GM21786 (cell line): ENCODE measurements around the gene DUS4L.

Source experiments
- ATAC-seq: cut with Tn5 transposase; IDR thresholded peaks from one replicate; pipeline ENCODE4 v1.9.1; 2021; ENCODE audit not compliant: unreplicated experiment

The DUS4L gene

DNA sequence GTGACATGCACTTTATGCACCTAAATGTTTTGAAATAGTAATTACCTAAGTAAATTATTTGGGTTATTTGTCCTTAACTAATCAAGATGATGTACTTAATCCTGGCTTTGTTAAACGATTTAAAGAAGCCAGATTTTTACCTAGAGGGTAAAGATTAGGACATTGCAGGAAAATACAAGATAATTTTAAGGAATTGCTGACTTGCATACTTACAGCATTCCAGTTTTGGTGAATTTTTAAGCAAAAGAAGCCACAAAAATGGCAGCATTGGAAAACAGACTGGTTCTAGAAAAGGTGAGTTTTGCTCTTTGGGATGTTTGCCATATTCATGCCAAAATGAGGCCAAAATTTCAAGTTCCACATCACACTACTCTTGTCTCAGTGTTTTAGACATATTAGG, 49.7 kb downstream of the DUS4L start:
- no peak for ATAC-seq

DNA sequence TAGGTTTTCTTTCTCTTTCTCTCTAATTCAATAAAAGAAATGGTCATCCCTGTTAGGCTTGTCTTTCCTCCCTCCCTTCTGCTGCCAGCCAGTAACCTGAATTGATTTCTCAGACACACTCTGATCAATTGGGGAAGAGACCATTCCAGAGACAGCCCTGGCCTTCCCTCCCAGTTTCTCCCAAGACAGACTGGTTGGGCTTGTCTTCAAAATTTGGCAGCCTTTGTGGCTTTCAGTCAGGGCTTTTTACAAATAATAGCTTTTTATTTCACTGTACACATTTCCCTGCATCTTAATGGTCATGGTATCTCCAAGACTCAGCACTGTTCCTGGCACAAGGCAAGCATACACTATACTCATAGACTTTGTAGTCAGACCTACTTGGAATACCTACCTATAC, 50.2 kb downstream of the DUS4L start:
- ATAC-seq: no peak

DNA sequence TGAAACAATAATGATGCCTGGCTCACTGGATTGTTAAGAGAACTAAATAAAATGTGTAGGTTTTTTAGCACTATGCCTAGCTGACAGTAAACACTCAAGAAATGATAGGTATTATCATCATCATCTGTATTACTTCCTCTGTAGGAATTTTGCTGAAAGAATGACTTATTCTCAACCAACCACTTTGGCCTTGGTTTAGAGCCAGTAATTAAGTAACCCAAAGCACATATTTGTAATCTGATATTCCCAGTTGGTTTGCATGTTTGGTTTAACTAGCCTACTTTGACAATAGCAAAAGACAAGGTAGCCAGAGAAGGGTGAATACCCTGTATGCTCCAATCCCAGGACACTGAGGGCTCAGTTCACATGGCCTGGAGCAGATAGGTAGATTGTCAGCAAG, 50.7 kb downstream of the DUS4L start:
- ATAC-seq: no peak

DNA sequence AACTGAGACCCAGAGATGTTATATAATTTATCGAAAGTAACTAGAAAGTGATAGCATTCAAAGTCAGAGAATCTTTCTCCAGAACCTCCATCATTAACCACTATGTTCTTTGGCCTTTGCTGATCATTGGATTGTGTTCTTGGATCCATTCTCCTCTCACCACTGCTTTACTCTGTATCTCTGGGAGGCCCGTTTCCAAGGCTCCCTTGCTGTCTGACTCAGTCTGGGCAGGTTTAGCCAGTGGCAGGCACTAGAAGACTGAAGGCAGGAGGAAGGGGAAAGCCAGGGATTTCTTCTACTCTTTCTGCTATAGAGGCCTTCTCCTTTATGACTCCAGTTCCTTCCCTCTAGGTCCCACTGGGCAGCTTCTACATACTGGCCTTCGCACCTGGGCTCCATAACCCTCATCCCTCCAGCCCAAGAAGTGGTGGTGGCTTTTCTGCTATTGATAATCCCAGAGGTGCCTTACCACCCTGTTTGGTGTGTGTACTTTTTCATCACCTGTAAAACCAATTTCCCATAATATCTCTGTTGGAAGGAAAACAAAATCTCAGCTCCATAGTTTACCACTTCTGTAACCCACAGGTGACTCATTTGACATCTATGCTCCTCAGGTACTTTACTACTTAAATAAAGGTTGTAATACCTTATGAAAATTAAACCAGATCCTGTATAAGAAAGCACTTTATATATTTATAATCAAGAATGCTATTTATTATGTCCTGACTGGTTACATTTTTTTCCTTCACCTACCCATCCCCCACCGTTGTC, 52.3 kb downstream of the DUS4L start:
- ATAC-seq: no peak

DNA sequence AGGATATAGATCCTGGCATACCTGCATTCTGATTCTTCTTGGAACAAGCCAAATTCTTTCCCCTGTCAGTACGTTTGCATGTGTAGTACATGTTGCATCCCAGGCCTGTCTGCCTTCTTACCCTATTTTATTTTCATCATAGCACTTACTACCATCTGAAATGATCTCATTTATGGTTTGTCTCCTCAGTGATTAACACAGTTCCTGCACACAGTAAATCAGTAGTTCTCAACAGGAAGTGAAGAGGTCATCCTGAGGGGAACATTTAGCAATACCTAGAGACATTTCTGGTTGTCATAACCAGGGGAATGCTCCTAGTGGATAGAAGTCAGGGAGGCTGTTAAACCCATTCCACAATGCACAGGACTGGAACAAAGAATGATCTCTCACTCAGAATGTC, 58.7 kb downstream of the DUS4L start:
- no peak for ATAC-seq

DNA sequence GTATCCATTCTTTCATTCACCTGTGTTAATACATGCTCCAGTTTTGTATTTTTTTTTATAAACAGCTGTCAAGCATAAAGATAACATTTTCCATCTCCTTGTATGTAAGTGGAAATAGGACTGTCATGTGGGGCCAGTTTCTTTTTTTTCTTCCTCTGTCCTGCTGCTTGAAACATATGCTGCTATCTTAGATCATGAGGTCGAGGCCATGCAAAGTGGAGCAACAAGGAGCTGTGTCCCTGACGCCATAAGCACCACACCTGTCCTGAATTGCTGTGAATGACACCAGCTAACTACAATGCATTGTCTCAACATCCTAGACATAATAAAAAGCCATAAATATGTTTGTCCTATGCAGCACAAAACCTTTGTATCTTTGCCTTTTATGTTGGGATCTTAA, 59.1 kb downstream of the DUS4L start:
- no peak for ATAC-seq

DNA sequence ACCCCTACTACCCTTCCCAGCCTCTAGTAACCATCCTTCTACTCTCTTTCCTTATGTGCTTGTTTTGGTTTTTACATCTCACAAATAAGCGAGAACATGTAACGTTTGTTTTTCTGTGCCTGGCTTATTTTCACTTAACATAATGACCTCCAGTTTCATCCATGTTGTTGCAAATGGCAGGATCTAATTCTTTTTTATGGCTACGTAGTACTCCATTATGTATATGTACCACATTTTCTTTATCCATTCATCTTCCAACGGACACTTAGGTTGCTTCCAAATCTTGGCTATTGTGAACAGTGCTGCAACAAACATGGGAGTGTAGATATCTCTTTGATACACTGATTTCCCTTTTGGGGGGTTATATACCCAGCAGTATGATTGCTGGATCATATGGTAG, 63.2 kb downstream of the DUS4L start:
- ATAC-seq: no peak
